D721Med (cell line): ENCODE results near the gene MICAL3.
A peak's percentile ranks its signal among the peaks of the same experiment; 100 is the strongest.
"Not testable (repeated sequence)": the region's sequence is repeated elsewhere in the genome, so short reads cannot be mapped to it uniquely, and the experiment has no call there.

Experiments
- DNase-seq: peaks from one replicate; pipeline ENCODE4 v3.0.0; 2011; ENCODE audit warnings: low spot score; ENCODE audit not compliant: insufficient read length
- FAIRE-seq: peaks from 2 replicates; lab custom pipeline; 2011; peaks lifted over from hg19 to GRCh38; lab: Jason Lieb, UNC
- TF ChIP-seq, protein P1 (sequence below): IDR thresholded peaks from 2 replicates; pipeline ENCODE4 v1.5.1; 2012; ENCODE audit warnings: mild to moderate bottlenecking, control low read depth; ENCODE audit not compliant: insufficient read depth; ENCODE audit errors: missing control alignments

MICAL3 gene

DNA sequence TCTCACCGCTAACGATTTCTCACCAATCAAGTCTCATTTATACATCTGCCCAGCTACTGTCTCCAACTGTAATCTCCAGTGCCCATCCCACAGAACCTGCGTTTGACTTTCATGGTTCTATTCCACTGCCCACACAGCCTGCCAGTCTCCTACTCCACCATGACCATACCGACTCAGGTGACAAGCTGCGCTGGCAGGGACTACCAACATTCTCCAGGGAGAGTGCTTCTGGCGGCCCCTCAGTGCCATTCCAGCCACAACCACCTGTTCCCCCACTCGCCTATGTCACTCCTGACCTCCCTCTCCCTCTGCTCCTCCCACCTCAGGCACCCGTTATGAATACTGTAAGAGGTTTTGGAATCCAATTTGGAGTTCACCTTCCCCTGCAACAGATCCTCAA, 141.6 kb downstream of the MICAL3 start:
- FAIRE-seq (no peak), DNase-seq (no peak)
- TF ChIP-seq, protein P1, sequence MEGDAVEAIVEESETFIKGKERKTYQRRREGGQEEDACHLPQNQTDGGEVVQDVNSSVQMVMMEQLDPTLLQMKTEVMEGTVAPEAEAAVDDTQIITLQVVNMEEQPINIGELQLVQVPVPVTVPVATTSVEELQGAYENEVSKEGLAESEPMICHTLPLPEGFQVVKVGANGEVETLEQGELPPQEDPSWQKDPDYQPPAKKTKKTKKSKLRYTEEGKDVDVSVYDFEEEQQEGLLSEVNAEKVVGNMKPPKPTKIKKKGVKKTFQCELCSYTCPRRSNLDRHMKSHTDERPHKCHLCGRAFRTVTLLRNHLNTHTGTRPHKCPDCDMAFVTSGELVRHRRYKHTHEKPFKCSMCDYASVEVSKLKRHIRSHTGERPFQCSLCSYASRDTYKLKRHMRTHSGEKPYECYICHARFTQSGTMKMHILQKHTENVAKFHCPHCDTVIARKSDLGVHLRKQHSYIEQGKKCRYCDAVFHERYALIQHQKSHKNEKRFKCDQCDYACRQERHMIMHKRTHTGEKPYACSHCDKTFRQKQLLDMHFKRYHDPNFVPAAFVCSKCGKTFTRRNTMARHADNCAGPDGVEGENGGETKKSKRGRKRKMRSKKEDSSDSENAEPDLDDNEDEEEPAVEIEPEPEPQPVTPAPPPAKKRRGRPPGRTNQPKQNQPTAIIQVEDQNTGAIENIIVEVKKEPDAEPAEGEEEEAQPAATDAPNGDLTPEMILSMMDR = no peak

DNA sequence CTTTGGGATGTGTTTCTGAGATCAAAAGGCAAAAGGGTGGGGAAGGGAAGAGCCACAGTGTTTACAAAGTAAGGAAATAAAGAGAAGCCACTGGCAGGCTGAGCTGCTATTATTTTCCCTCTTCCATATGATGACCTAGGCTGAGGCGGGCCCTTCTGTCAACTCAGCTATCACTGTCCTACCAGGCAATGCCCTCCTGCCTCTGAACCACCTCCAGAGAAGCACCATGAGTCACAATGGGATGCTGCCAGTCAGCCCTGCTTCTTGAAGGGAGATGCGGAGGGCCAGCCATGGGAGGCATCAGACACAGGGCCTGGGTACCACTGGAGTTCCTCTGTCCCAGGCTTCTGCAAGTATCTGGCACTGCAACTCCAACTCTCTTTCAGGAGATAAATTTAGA, 142.2 kb downstream of the MICAL3 start:
- DNase-seq (no peak), FAIRE-seq (no peak)
- TF ChIP-seq, protein P1 = no peak

DNA sequence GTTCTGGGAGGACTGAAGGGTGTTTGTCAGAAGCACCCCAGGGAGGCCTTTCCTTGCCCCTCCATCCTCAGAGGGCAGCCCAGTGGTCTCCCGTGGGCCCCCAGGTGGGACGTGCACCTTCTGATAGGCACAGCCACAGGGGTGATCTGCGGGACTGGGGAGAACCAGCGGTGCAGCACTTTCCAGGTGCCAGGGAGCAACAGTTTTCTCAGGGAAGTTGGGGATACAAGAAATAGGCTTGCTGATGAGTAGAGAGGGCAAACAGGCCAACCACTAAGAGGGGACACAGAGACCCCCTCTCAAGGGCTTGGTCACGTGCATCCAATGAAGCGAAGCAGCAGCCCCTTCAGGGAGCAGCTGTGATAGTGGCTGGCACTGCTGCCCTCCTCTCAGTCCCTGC, 143.0 kb downstream of the MICAL3 start:
- TF ChIP-seq, protein P1 = no peak
- DNase-seq (no peak), FAIRE-seq (no peak)

DNA sequence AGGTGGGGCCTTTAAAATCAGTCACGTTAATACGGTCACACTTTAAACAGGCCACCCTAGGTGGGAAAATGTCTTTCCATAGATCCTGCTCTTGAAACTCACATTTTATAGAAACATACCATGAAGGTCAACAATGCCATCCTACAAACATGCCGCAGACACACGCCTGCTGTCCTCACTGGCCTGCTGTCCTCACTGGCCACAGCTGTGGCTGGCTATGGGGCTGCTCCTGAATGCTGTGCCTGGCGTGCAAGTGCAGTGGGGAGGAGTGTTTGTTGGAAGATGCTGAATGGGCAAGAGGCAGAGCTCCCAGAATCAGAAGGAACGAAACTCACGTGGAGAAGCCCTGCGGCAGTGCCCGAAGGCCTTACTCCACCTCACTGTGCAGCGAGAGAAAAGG, 143.9 kb downstream of the MICAL3 start:
- TF ChIP-seq, protein P1 = no peak
- DNase-seq (no peak), FAIRE-seq (no peak)

DNA sequence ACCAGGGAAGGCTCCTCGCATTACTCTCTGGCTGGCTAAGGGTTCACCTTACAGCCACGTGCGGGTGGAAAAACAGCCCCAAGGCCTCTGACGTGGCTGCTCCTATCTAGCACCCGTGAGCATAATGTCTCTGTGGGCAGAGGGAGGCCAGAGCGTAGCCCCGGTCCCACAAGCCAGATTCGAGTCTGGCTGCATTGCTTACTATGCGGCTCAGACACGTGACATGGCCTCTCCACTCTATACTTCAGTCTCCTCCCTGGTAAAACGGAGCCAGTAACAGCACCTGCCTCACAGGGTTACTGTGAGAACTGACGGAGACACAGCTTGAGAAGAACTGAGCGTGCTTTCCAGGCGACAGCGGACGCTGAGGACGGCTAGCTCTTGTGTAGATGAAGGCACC, 144.3 kb downstream of the MICAL3 start:
- FAIRE-seq (no peak), DNase-seq (no peak)
- TF ChIP-seq, protein P1 = no peak

DNA sequence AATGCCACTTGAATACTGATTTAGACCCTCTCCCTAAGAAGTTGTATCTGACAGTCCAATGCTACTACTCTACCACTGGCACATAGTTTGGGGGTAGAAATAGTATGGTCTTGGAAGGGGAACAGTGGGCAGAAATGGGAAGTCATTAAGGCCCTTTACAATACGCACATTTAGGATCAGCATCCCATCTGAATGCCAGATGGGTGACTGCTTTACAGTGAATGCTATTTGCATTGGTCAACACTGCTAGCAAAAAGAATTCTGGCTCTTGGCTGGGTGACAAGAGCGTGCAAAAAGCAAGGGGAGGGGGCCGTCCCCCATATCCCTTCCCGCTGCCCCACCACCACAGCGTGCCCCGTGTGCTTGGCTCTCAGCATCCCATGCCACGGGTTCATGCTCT, 145.4 kb downstream of the MICAL3 start:
- FAIRE-seq (no peak), DNase-seq (no peak)
- TF ChIP-seq, protein P1 = no peak

DNA sequence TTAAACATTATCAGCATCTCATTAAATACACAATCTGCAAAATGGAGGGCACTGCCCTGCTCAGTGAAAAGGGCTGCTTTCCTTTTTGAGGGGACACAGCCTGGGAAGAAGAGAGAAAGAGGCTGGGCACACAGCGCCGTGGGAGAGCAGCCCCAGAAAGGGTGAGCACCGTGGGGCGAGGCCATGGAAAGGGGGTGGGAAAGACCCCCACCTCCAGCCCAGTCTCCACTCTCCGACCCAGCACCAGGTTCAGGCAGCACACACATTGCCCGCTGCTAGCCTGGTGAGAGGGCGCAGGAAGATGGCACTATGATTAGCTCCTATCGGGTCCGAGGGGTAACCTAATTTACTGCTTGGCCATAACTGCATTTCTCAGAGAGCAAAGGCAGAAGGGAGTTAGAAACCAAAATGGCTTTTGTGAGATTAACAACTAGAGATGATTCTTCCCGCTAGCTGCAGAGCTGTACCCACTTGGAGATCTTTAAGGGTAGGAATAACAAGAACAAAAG, 146.1 kb downstream of the MICAL3 start:
- TF ChIP-seq, protein P1 = no peak
- DNase-seq (no peak), FAIRE-seq (no peak)

DNA sequence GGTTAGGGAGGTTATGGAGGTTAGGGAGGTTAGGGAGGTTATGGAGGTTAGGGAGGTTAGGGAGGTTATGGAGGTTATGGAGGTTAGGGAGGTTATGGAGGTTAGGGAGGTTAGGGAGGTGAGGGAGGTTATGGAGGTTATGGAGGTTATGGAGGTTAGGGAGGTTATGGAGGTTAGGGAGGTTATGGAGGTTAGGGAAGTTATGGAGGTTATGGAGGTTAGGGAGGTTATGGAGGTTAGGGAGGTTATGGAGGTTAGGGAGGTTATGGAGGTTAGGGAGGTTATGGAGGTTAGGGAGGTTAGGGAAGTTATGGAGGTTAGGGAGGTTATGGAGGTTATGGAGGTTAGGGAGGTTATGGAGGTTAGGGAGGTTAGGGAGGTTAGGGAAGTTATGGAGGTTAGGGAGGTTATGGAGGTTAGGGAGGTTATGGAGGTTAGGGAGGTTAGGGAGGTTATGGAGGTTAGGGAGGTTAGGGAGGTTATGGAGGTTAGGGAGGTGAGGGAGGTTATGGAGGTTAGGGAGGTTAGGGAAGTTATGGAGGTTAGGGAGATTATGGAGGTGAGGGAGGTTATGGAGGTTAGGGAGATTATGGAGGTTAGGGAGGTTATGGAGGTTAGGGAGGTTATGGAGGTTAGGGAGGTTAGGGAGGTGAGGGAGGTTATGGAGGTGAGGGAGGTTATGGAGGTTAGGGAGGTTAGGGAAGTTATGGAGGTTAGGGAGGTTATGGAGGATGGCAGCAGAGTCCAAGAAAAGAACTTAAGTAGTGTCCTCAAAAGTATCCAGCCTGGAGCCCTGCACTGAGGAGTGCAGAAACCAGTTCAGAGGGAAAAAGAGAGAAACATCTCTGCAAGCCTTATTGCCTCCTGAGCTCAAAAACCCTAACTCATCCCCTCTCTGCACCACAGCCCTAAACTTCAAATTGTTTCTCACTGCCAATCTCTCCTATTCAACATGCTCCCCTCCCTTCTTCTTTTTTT, 147.2 kb downstream of the MICAL3 start:
- FAIRE-seq = peak; percentile 79
- DNase-seq = not testable (repeated sequence)
